Thyroid gland (tissue), 4 donors: ENCODE results near the gene MB21D2.

Experiments used
- POLR2A ChIP-seq, 2 donors: fragments of 450-650 bp; IDR thresholded peaks; one replicate each; pipeline ENCODE4 v1.6.1; 2017; ENCODE audit warnings: antibody characterized with exemption in 2 of 2, mild to moderate bottlenecking in 2 of 2, moderate library complexity in 1 of 2
- TF ChIP-seq, protein P1 (sequence below), 6 experiments: fragments of 200-600 bp in 3 of 6; fragments of 450-650 bp in 3 of 6; sonication (generic) in 3 of 6; IDR thresholded peaks; one replicate each; pipeline ENCODE4 v1.5.1; 2016 to 2019; ENCODE audit warnings: antibody characterized with exemption in 6 of 6, mild to moderate bottlenecking in 2 of 6, inconsistent platforms in 1 of 6, moderate library complexity in 1 of 6

DNA sequence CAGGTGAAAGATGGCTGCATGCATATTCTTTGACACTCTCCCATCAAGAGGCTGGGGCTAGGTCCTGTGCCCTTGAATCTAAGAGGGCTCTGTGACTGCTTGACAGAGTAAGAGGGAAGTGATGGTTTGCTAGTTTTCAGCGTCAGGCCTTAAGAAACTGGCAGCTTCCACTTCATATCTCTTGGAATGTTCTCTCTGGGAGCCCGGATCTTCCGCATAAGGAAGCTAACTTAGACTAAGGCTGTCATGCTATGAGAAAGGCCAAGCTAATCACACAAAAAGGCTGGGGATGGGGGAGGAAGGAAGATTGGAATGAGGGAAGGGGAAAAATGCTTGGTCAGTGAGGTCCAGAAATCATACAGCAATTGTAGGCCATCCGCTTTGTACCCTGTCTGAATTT is 50.0 kb downstream of the MB21D2 start:
- TF ChIP-seq, protein P1, sequence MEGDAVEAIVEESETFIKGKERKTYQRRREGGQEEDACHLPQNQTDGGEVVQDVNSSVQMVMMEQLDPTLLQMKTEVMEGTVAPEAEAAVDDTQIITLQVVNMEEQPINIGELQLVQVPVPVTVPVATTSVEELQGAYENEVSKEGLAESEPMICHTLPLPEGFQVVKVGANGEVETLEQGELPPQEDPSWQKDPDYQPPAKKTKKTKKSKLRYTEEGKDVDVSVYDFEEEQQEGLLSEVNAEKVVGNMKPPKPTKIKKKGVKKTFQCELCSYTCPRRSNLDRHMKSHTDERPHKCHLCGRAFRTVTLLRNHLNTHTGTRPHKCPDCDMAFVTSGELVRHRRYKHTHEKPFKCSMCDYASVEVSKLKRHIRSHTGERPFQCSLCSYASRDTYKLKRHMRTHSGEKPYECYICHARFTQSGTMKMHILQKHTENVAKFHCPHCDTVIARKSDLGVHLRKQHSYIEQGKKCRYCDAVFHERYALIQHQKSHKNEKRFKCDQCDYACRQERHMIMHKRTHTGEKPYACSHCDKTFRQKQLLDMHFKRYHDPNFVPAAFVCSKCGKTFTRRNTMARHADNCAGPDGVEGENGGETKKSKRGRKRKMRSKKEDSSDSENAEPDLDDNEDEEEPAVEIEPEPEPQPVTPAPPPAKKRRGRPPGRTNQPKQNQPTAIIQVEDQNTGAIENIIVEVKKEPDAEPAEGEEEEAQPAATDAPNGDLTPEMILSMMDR (IDR thresholded peaks at IDR 0.05): no peak
- no peak for TF ChIP-seq POLR2A (IDR thresholded peaks at IDR 0.05)
